B cell (primary cell): ENCODE data around the gene SGPL1. TPM values are rescaled to one million over a fixed set of nuclear protein-coding genes. Genes with fewer than 3 reads are reported as not detected.
A peak's percentile ranks its signal among the peaks of the same experiment; 100 is the strongest.

Experiments used
- ATAC-seq: fragments of 200-7000 bp; cut with Tn5 transposase; one replicate; pipeline ENCODE4 v1.10.0; 2021; ENCODE audit warnings: low read depth, mild to moderate bottlenecking, moderate number of reproducible peaks, moderate library complexity
- CTCF ChIA-PET: fragments of 350-600 bp; sonication (Branson Sonifier 250); formaldehyde crosslinking; loops from one replicate; lab custom pipeline; 2021; ENCODE audit warnings: antibody characterized with exemption, inconsistent platforms; lab: Charles Lee
- POLR2A ChIA-PET: fragments of 350-600 bp; sonication (Branson Sonifier 250); formaldehyde crosslinking; loops from one replicate; lab custom pipeline; 2021; ENCODE audit warnings: antibody characterized with exemption; lab: Charles Lee
- DNase-seq: peaks from one replicate; pipeline ENCODE4 v3.0.0; 2013
- H2AFZ ChIP-seq: 2 replicates; pipeline ENCODE4 v1.6.1; 2012; ENCODE audit warnings: mild to moderate bottlenecking, low read depth, low read length; ENCODE audit not compliant: insufficient read depth, poor library complexity, severe bottlenecking
- H3K27ac ChIP-seq, 2 donors: 1 replicate in 1 of 2; 2 replicates in 1 of 2; pipeline ENCODE4 v1.5.1; 2012 to 2013; ENCODE audit warnings: low read length in 2 of 2, mild to moderate bottlenecking in 2 of 2, moderate library complexity in 1 of 2
- H3K27me3 ChIP-seq, 4 experiments: fragments of 200-600 bp in 1 of 4; sonication (generic) in 1 of 4; replicated peaks in 1 of 4; 1 replicate in 2 of 4; 2 replicates in 2 of 4; pipeline versions ENCODE4 v1.6.1 to v1.7.0; 2013 to 2016; ENCODE audit warnings: low read length in 3 of 4, mild to moderate bottlenecking in 2 of 4, mixed read lengths in 1 of 4, moderate library complexity in 1 of 4; ENCODE audit not compliant: insufficient read depth in 4 of 4, control insufficient read depth in 3 of 4; ENCODE audit errors: control extremely low read depth in 1 of 4
- H3K36me3 ChIP-seq, 2 experiments: replicated peaks in 1 of 2; 1 replicate in 1 of 2; 2 replicates in 1 of 2; pipeline versions ENCODE4 v1.6.1 to v1.7.1; 2013; ENCODE audit warnings: low read length in 1 of 2; ENCODE audit not compliant: insufficient read depth in 2 of 2, control insufficient read depth in 1 of 2; ENCODE audit errors: control extremely low read depth in 1 of 2, extremely low read depth in 1 of 2
- H3K4me1 ChIP-seq, 2 donors: fragments of 200-600 bp in 1 of 2; sonication (generic) in 1 of 2; 1 replicate in 1 of 2; 2 replicates in 1 of 2; pipeline versions ENCODE4 v1.5.1 to v1.6.1; 2013 to 2017; ENCODE audit warnings: low read length in 2 of 2; ENCODE audit not compliant: control insufficient read depth in 2 of 2, insufficient read depth in 2 of 2
- H3K4me2 ChIP-seq: replicated peaks from 2 replicates; pipeline ENCODE3; 2012; ENCODE audit warnings: mild to moderate bottlenecking, low read depth, low read length; ENCODE audit not compliant: poor library complexity, severe bottlenecking
- H3K4me3 ChIP-seq, 5 experiments: fragments of 200-600 bp in 1 of 5; sonication (generic) in 1 of 5; 1 replicate in 3 of 5; 2 replicates in 2 of 5; pipeline versions ENCODE4 v1.5.1 to v1.7.0; 2011 to 2016; ENCODE audit warnings: low read length in 4 of 5, mild to moderate bottlenecking in 4 of 5, low read depth in 2 of 5, control low read depth in 1 of 5, moderate library complexity in 1 of 5; ENCODE audit not compliant: insufficient read depth in 1 of 5; ENCODE audit errors: control extremely low read depth in 1 of 5, extremely low read depth in 1 of 5
- H3K79me2 ChIP-seq: fragments of 200-600 bp; sonication (generic); one replicate; pipeline ENCODE4 v1.6.0; 2016; ENCODE audit warnings: low read length; ENCODE audit not compliant: control insufficient read depth, insufficient read depth
- H3K9ac ChIP-seq: fragments of 200-600 bp; sonication (generic); 2 replicates; pipeline ENCODE4 v1.6.1; 2017; ENCODE audit warnings: mild to moderate bottlenecking, low read length, moderate library complexity
- H3K9me3 ChIP-seq, 3 donors: one replicate each; pipeline versions ENCODE4 v1.6.1 to v1.7.1; 2013; ENCODE audit warnings: low read length in 2 of 3; ENCODE audit not compliant: control insufficient read depth in 2 of 3, insufficient read depth in 1 of 3; ENCODE audit errors: control extremely low read depth in 1 of 3
- H4K20me1 ChIP-seq: 2 replicates; pipeline ENCODE4 v1.6.0; 2012; ENCODE audit warnings: mild to moderate bottlenecking, low read length; ENCODE audit not compliant: insufficient read depth, control insufficient read depth, poor library complexity, severe bottlenecking
- H3K27ac Mint-ChIP-seq: one replicate; pipeline ENCODE4 v1.8.0; 2021; ENCODE audit warnings: mixed read lengths
- H3K27me3 Mint-ChIP-seq: one replicate; pipeline ENCODE4 v1.8.0; 2021; ENCODE audit warnings: mixed read lengths
- H3K4me1 Mint-ChIP-seq: one replicate; pipeline ENCODE4 v1.8.0; 2021; ENCODE audit warnings: mixed read lengths
- H3K4me3 Mint-ChIP-seq: one replicate; pipeline ENCODE4 v1.8.0; 2021; ENCODE audit warnings: mixed read lengths
- H3K9me3 Mint-ChIP-seq: one replicate; pipeline ENCODE4 v1.8.0; 2022; ENCODE audit warnings: mixed read lengths; ENCODE audit not compliant: insufficient read depth
- CTCF ChIP-seq: fragments of 200-600 bp; IDR thresholded peaks from one replicate; pipeline ENCODE4 v1.8.0; 2022; ENCODE audit warnings: antibody characterized with exemption, mild to moderate bottlenecking
- EZH2 ChIP-seq: IDR thresholded peaks from 2 replicates; pipeline ENCODE4 v1.6.1; 2012; ENCODE audit warnings: borderline replicate concordance, low read depth, mild to moderate bottlenecking, moderate library complexity, low read length; ENCODE audit not compliant: insufficient read depth, poor library complexity, severe bottlenecking
- WGBS: methylation state at CpG from one replicate; pipeline ENCODE4 v1.1.5; 2013; ENCODE audit warnings: missing lambda C conversion rate; ENCODE audit not compliant: insufficient coverage; 5-methylcytosine and 5-hydroxymethylcytosine counted together
- intact Hi-C: fragments of 100-400 bp; cut with micrococcal nuclease; formaldehyde crosslinking; loops from one replicate; pipeline ENCODE4 v1.10.0; 2022
- polyA plus RNA-seq: library from polyadenylated mRNA; depleted of rRNA; stranded (reverse); fragments of >200 nt; gene quantifications from 2 replicates; pipeline ENCODE4 v1.2.3, GENCODE V29; 2012
- total RNA-seq, 2 donors: library from RNA; stranded (reverse); fragments of 120-200 nt in 1 of 2; gene quantifications; 1 replicate in 1 of 2; 2 replicates in 1 of 2; pipeline versions ENCODE4 v1.2.3 to v1.2.4, GENCODE V29; 2013 to 2022

The SGPL1 gene
- total and polyA plus RNA-seq, 2 donors (not counting 1 experiment from before 2014, with no cell fraction given), result 9.1 to 46.2 TPM

GRCh38 chr10:70885481-70885880, 69.7 kb downstream of the SGPL1 start:
- no peak overlapping the region for H3K4me3 Mint-ChIP-seq
- WGBS, result 75% methylated on average over 1 of the region's 4 CpGs
- no peaks in the 10 kb centered on the region for H3K9me3 Mint-ChIP-seq
- no peak overlapping the region for H2AFZ ChIP-seq
- H3K27ac ChIP-seq, result no peak overlapping the region
- no peak overlapping the region for H3K4me3 ChIP-seq
- no peaks in the 10 kb centered on the region for H3K9me3 ChIP-seq
- ATAC-seq (no peak), DNase-seq (no peak)
- no peaks in the 10 kb centered on the region for H3K27me3 Mint-ChIP-seq
- no peak overlapping the region for H3K4me2 ChIP-seq
- TF ChIP-seq CTCF (no peak), EZH2 (no peak)
- peaks cover 0 to 6% of the 10 kb centered on the region in 2 experiments for H3K36me3 ChIP-seq
- H3K4me1 Mint-ChIP-seq, result peaks cover 5% of the 10 kb centered on the region
- no peak overlapping the region for H3K27ac Mint-ChIP-seq
- intact Hi-C loops, result loop anchor here (5.0 kb wide), 1 partner anchor 653 kb away; the partner anchor contains the start of gene PPA1
- H3K4me1 ChIP-seq, result peaks cover 5 to 11% of the 10 kb centered on the region in 2 donors
- no peaks in the 10 kb centered on the region for H4K20me1 ChIP-seq
- ChIA-PET POLR2A (no interaction called here), CTCF (no interaction called here)
- H3K9ac ChIP-seq, result no peak overlapping the region
- no peaks in the 10 kb centered on the region for H3K79me2 ChIP-seq
- no peaks in the 10 kb centered on the region for H3K27me3 ChIP-seq

- Histone ChIP-seq H3K27me3 (no peaks in the 10 kb centered on the region), H3K9me3 (no peaks in the 10 kb centered on the region), H3K27ac (no peak overlapping the region), H3K4me2 (no peak overlapping the region), H4K20me1 (no peaks in the 10 kb centered on the region), H2AFZ (no peak overlapping the region), H3K4me1 (peaks cover 5 to 11% of the 10 kb centered on the region in 2 donors), H3K4me3 (no peak overlapping the region), H3K36me3 (peaks cover 0 to 6% of the 10 kb centered on the region in 2 experiments), H3K9ac (no peak overlapping the region), H3K79me2 (no peaks in the 10 kb centered on the region)
- 85% methylated on average over 11 of the region's 18 CpGs for WGBS
- DNase-seq (no peak), ATAC-seq (no peak)
- POLR2A ChIA-PET, result no interaction called here
- Mint-ChIP-seq H3K27me3 (no peaks in the 10 kb centered on the region), H3K9me3 (no peaks in the 10 kb centered on the region), H3K27ac (peak overlapping the region; percentile 37), H3K4me3 (peak overlapping the region; percentile 2), H3K4me1 (peaks cover 5% of the 10 kb centered on the region)
- CTCF ChIA-PET, result interaction anchor here (1.0 to 3.0 kb wide), 4 partner anchors 7 to 358 kb away, joined by 3 to 12 read pairs (median 4); no protein-coding TSS in a partner anchor
- TF ChIP-seq EZH2 (no peak), CTCF (no peak)
- intact Hi-C loops, result loop anchor here (5.0 kb wide), 1 partner anchor 654 kb away; the partner anchor contains the start of gene PPA1
Measured at GRCh38 chr10:70885931-70886903, 70.5 kb downstream of the SGPL1 start.
